Neural cell (in vitro differentiated cells): ENCODE measurements around the gene ZC3HAV1. TPM values are rescaled to one million over a fixed set of nuclear protein-coding genes. Genes with fewer than 3 reads are reported as not detected.

Experiments used
- H2AFZ ChIP-seq: fragments of 200-600, 300-800 bp; sonication (generic), shearing (Covaris generic); 2 replicates; pipeline ENCODE4 v1.6.0; 2014; ENCODE audit warnings: low read depth, mild to moderate bottlenecking, antibody characterized with exemption, low read length, moderate library complexity
- H3F3A ChIP-seq: fragments of 200-600 bp; shearing (Covaris generic); 2 replicates; pipeline ENCODE4 v1.6.1; 2016; ENCODE audit warnings: mild to moderate bottlenecking, moderate library complexity, mixed read lengths, antibody characterized with exemption, low read length; ENCODE audit not compliant: insufficient read depth, poor library complexity, severe bottlenecking
- H3K27ac ChIP-seq: fragments of 200-600, 300-800 bp; sonication (generic), shearing (Covaris generic); 2 replicates; pipeline ENCODE4 v1.5.1; 2014; ENCODE audit warnings: mild to moderate bottlenecking, low read length, moderate library complexity
- H3K27me3 ChIP-seq: fragments of 300-800, 200-600 bp; sonication (generic), shearing (Covaris generic); 2 replicates; pipeline ENCODE4 v1.6.0; 2014; ENCODE audit warnings: mild to moderate bottlenecking, low read depth, low read length, moderate library complexity; ENCODE audit not compliant: insufficient read depth
- H3K36me3 ChIP-seq: fragments of 300-800, 200-600 bp; sonication (generic), shearing (Covaris generic); 2 replicates; pipeline ENCODE4 v1.5.1; 2014; ENCODE audit warnings: mild to moderate bottlenecking, antibody characterized with exemption, low read length, moderate library complexity; ENCODE audit not compliant: insufficient read depth
- H3K4me2 ChIP-seq: fragments of 300-800, 200-600 bp; sonication (generic), shearing (Covaris generic); 2 replicates; pipeline ENCODE4 v1.6.0; 2014; ENCODE audit warnings: mild to moderate bottlenecking, low read length
- H3K4me3 ChIP-seq: fragments of 300-800, 200-600 bp; sonication (generic), shearing (Covaris generic); 2 replicates; pipeline ENCODE4 v1.5.1; 2014; ENCODE audit warnings: mild to moderate bottlenecking, low read length, moderate library complexity
- H3K79me2 ChIP-seq: fragments of 200-600 bp; shearing (Covaris generic); replicated peaks from 2 replicates; pipeline ENCODE4 v1.6.0; 2014; ENCODE audit warnings: mild to moderate bottlenecking, low read length, moderate library complexity; ENCODE audit not compliant: insufficient read depth
- H3K9ac ChIP-seq: fragments of 300-800, 200-600 bp; sonication (generic), shearing (Covaris generic); 2 replicates; pipeline ENCODE4 v1.6.1; 2016; ENCODE audit warnings: mild to moderate bottlenecking, low read length, mixed read lengths
- H3K9me2 ChIP-seq: fragments of 200-600 bp; shearing (Covaris generic); 2 replicates; pipeline ENCODE4 v1.6.1; 2016; ENCODE audit warnings: mild to moderate bottlenecking, low read length, mixed read lengths; ENCODE audit not compliant: insufficient read depth
- H3K9me3 ChIP-seq: fragments of 200-600, 300-800 bp; sonication (generic), shearing (Covaris generic); 2 replicates; pipeline ENCODE4 v1.6.1; 2016; ENCODE audit warnings: mild to moderate bottlenecking, mixed run types, low read length, moderate library complexity, mixed read lengths
- H4K20me1 ChIP-seq: fragments of 200-600 bp; shearing (Covaris generic); 2 replicates; pipeline ENCODE4 v1.6.1; 2016; ENCODE audit warnings: mild to moderate bottlenecking, mixed run types; ENCODE audit not compliant: insufficient read depth
- CTCF ChIP-seq: fragments of 450-650 bp; IDR thresholded peaks from 2 replicates; pipeline ENCODE4 v1.5.1; 2014; ENCODE audit warnings: antibody characterized with exemption, mild to moderate bottlenecking, moderate library complexity; ENCODE audit not compliant: poor library complexity, severe bottlenecking
- EP300 ChIP-seq: fragments of 450-650 bp; conservative IDR thresholded peaks from 2 replicates; pipeline ENCODE4 v1.6.1; 2014; ENCODE audit warnings: antibody characterized with exemption, mild to moderate bottlenecking, moderate library complexity; ENCODE audit not compliant: poor library complexity, severe bottlenecking
- EZH2 ChIP-seq: fragments of 200-600, 300-800 bp; shearing (Covaris generic), sonication (generic); IDR thresholded peaks from 2 replicates; pipeline ENCODE4 v1.6.1; 2014; ENCODE audit warnings: antibody characterized with exemption, low read length, borderline replicate concordance, mild to moderate bottlenecking; ENCODE audit not compliant: insufficient read depth, poor library complexity, severe bottlenecking
- MXI1 ChIP-seq: fragments of 450-650 bp; conservative IDR thresholded peaks from 2 replicates; pipeline ENCODE4 v1.6.1; 2014; ENCODE audit warnings: antibody characterized with exemption, mild to moderate bottlenecking; ENCODE audit not compliant: poor library complexity, severe bottlenecking
- POLR2AphosphoS5 ChIP-seq: IDR thresholded peaks from 2 replicates; pipeline ENCODE4 v1.6.1; 2012
- RAD21 ChIP-seq: fragments of 450-650 bp; conservative IDR thresholded peaks from 2 replicates; pipeline ENCODE4 v1.6.1; 2014; ENCODE audit warnings: antibody characterized with exemption, mild to moderate bottlenecking, moderate library complexity
- REST ChIP-seq: IDR thresholded peaks from 2 replicates; pipeline ENCODE4 v1.6.1; 2012; ENCODE audit warnings: borderline replicate concordance
- SMC3 ChIP-seq: fragments of 450-650 bp; conservative IDR thresholded peaks from 2 replicates; pipeline ENCODE4 v1.6.1; 2014; ENCODE audit warnings: antibody characterized with exemption, mild to moderate bottlenecking, moderate library complexity; ENCODE audit not compliant: poor library complexity
- TAF1 ChIP-seq: IDR thresholded peaks from 2 replicates; pipeline ENCODE4 v1.6.1; 2012; ENCODE audit warnings: low read depth
- polyA plus RNA-seq: library from polyadenylated mRNA; depleted of rRNA; stranded (reverse); fragments of >200 nt; gene quantifications from 2 replicates; pipeline ENCODE4 v1.2.3, GENCODE V29; 2014

Gene ZC3HAV1
- polyA plus RNA-seq, 1 donor from 2014 or later: 0.16 TPM

DNA sequence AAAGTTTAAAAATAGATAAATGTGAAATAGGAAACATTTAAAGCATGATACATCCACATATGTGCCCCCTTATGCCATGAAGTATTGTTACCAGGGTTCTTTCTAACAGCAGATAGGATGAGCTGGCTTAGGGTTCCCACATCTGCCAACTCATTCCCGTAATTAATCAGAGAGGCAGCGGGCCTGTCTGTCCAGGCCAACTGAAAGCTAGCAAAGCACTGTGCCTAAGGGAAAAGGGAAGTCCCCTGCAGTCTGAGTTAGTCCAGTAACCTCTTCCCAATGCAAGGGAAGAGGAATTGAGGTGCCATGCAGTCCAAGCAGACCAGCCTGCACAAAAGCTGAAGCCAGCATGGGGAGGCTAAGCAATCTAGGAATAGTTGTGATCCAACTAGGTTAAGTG is 55.4 kb downstream of the ZC3HAV1 start:
- no peaks in the 10 kb centered on the region for H3K9me3 ChIP-seq
- TF ChIP-seq TAF1 (no peak), SMC3 (no peak), EP300 (no peak), CTCF (no peak), MXI1 (no peak), REST (no peak), EZH2 (no peak), POLR2AphosphoS5 (no peak), RAD21 (no peak)

DNA sequence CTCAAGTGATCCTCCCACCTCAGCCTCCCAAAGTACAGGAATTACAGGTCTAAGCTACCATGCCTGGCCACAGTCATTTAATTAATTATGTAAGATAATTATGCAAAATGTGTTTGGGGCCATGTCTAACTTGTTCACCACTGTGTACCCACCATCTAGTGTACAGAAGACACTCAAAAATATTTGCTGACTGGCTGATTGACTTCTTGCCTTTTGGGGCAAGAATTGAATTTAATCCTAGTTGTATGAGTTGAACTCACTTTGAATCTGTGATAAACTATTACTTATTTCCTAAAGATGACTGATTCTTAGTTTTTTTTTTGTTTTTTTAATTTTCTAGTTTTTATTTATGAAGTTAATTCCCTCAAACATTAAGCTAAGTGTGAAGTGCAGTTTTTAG is 57.9 kb downstream of the ZC3HAV1 start:
- Histone ChIP-seq H3K36me3 (no peaks in the 10 kb centered on the region), H3K4me3 (no peak overlapping the region), H3F3A (no peaks in the 10 kb centered on the region), H3K79me2 (no peaks in the 10 kb centered on the region), H3K4me2 (no peak overlapping the region), H3K9me2 (no peaks in the 10 kb centered on the region), H3K27ac (no peak overlapping the region), H4K20me1 (no peaks in the 10 kb centered on the region), H3K9ac (no peak overlapping the region), H2AFZ (no peak overlapping the region), H3K9me3 (no peaks in the 10 kb centered on the region), H3K27me3 (no peaks in the 10 kb centered on the region)
- TF ChIP-seq EP300: no peak
- no peak for TF ChIP-seq TAF1
- no peak for TF ChIP-seq POLR2AphosphoS5
- no peak for TF ChIP-seq CTCF
- TF ChIP-seq RAD21: no peak
- no peak for TF ChIP-seq EZH2
- TF ChIP-seq MXI1: no peak
- no peak for TF ChIP-seq REST
- no peak for TF ChIP-seq SMC3

More for the DNA sequence above, 55.4 kb downstream of the ZC3HAV1 start:
- Histone ChIP-seq H3K4me2 (no peak overlapping the region), H3K9me2 (no peaks in the 10 kb centered on the region), H3K36me3 (no peaks in the 10 kb centered on the region), H3K27ac (no peak overlapping the region), H3F3A (no peaks in the 10 kb centered on the region), H3K4me3 (no peak overlapping the region), H3K79me2 (no peaks in the 10 kb centered on the region), H2AFZ (no peak overlapping the region), H3K9ac (no peak overlapping the region), H3K27me3 (no peaks in the 10 kb centered on the region), H4K20me1 (no peaks in the 10 kb centered on the region)
